ENCODE data around the gene VPS4A. TPM values are rescaled to one million over a fixed set of nuclear protein-coding genes. Genes with fewer than 3 reads are reported as not detected.

The VPS4A gene
- polyA plus RNA-seq, 1 of the 3 experiments (the other 2 are of a cell fraction) = 20.8 TPM

GRCh38 chr16:69310653-69311532 is at the start of gene VPS4A (continued):
- no peak for TF ChIP-seq YY1 (IDR thresholded peaks at IDR 0.05; ENCODE audit: low read depth)
- no peak for TF ChIP-seq RCOR1 (IDR thresholded peaks at IDR 0.05; ENCODE audit: low read length)
- TF ChIP-seq TEAD4 (IDR thresholded peaks at IDR 0.05; ENCODE audit: borderline replicate concordance, insufficient read depth) = no peak
- TF ChIP-seq POLR2AphosphoS5 (IDR thresholded peaks at IDR 0.05; ENCODE audit: low read depth, low read length) = peak; percentile 18; the same call in 1 of the 2 replicates
- TF ChIP-seq FOXJ3 (CRISPR knock-in tag; IDR thresholded peaks at IDR 0.05) = no peak
- TF ChIP-seq EP300 (IDR thresholded peaks at IDR 0.05; ENCODE audit: borderline replicate concordance in 1 of 2, low read depth in 1 of 2, low read length in 1 of 2) = no peak
- no peak for TF ChIP-seq NFIC (IDR thresholded peaks at IDR 0.05; ENCODE audit: borderline replicate concordance)
- TF ChIP-seq GABPA (IDR thresholded peaks at IDR 0.05; ENCODE audit: low read depth) = no peak
- TF ChIP-seq IRF3 (IDR thresholded peaks at IDR 0.05; ENCODE audit: low read depth, low read length) = no peak
- TF ChIP-seq MXI1 (IDR thresholded peaks at IDR 0.05; ENCODE audit: low read depth, low read length) = peak; percentile 51
- TF ChIP-seq MEF2A (IDR thresholded peaks at IDR 0.05; ENCODE audit: borderline replicate concordance, low read depth) = no peak
- TF ChIP-seq EZH2phosphoT487 (IDR thresholded peaks at IDR 0.05; ENCODE audit: borderline replicate concordance, low read depth) = no peak

GRCh38 chr16:69266334-69267063 is 44.7 kb upstream of the VPS4A start:
- TF ChIP-seq TEAD4 (IDR thresholded peaks at IDR 0.05; ENCODE audit: borderline replicate concordance, insufficient read depth) (no peak), JUND (IDR thresholded peaks at IDR 0.05) (no peak), SIN3A (IDR thresholded peaks at IDR 0.05; ENCODE audit: borderline replicate concordance, low read depth, low read length) (no peak), ELF1 (IDR thresholded peaks at IDR 0.05) (no peak), TAF1 (IDR thresholded peaks at IDR 0.05; ENCODE audit: borderline replicate concordance, low read depth, low read length) (no peak), RFX5 (IDR thresholded peaks at IDR 0.05; ENCODE audit: low read length) (no peak), GABPA (IDR thresholded peaks at IDR 0.05; ENCODE audit: low read depth) (no peak), EZH2phosphoT487 (IDR thresholded peaks at IDR 0.05; ENCODE audit: borderline replicate concordance, low read depth) (no peak), RAD21 (IDR thresholded peaks at IDR 0.05; ENCODE audit: low read length) (no peak), YY1 (IDR thresholded peaks at IDR 0.05; ENCODE audit: low read depth) (no peak), SMC3 (IDR thresholded peaks at IDR 0.05; ENCODE audit: low read depth, low read length) (no peak), FOXJ3 (CRISPR knock-in tag; IDR thresholded peaks at IDR 0.05) (no peak)
- TF ChIP-seq, protein P1, sequence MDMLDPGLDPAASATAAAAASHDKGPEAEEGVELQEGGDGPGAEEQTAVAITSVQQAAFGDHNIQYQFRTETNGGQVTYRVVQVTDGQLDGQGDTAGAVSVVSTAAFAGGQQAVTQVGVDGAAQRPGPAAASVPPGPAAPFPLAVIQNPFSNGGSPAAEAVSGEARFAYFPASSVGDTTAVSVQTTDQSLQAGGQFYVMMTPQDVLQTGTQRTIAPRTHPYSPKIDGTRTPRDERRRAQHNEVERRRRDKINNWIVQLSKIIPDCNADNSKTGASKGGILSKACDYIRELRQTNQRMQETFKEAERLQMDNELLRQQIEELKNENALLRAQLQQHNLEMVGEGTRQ (IDR thresholded peaks at IDR 0.05; ENCODE audit: borderline replicate concordance, low read depth, low read length) = no peak
- TF ChIP-seq, protein P2, sequence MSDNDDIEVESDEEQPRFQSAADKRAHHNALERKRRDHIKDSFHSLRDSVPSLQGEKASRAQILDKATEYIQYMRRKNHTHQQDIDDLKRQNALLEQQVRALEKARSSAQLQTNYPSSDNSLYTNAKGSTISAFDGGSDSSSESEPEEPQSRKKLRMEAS (IDR thresholded peaks at IDR 0.05; ENCODE audit: low read depth) = no peak
- H3K4me2 ChIP-seq = no peak overlapping the region
- no peak overlapping the region for H3K27ac ChIP-seq (ENCODE audit: low read depth in 2 of 2, low read length in 1 of 2)
- peaks cover 3% of the 10 kb centered on the region for H3F3A ChIP-seq (replicated peaks; ENCODE audit: insufficient read depth)
- H3K27me3 ChIP-seq (ENCODE audit: insufficient read depth) = no peaks in the 10 kb centered on the region
- 79% methylated on average over 4 of the region's 4 CpGs for WGBS (ENCODE audit: low lambda C conversion rate)
- ChIA-PET POLR2A (no interaction called here), CTCF (interaction anchor here (1.0 kb wide), 1 partner anchor 22 kb away, joined by 4 read pairs; no protein-coding TSS in a partner anchor)
- H3K9me2 ChIP-seq = no peaks in the 10 kb centered on the region
- no peak overlapping the region for H2AFZ ChIP-seq (ENCODE audit: low read depth)
- no peaks in the 10 kb centered on the region for H3K9me3 ChIP-seq
- no peaks in the 10 kb centered on the region for H4K20me1 ChIP-seq (ENCODE audit: insufficient read depth)
- peaks cover 48% of the 10 kb centered on the region for H3K79me2 ChIP-seq (ENCODE audit: insufficient read depth)
- DNase-seq = no peak
- no peak overlapping the region for H3K9ac ChIP-seq
- H3K36me3 ChIP-seq (replicated peaks in 1 of 2; ENCODE audit: control insufficient read depth in 1 of 2, insufficient read depth in 2 of 2, low read length in 1 of 2) = peaks cover under 1 to 15% of the 10 kb centered on the region in 2 experiments
- no peak overlapping the region for H3K4me3 ChIP-seq (ENCODE audit: low read depth in 2 of 2, low read length in 1 of 2)
- H3K4me1 ChIP-seq (ENCODE audit: control insufficient read depth in 1 of 2, insufficient read depth in 2 of 2, low read depth in 1 of 2, low read length in 1 of 2) = no peaks in the 10 kb centered on the region
